ENCODE measurements around the gene KLK7. TPM values are rescaled to one million over a fixed set of nuclear protein-coding genes. Genes with fewer than 3 reads are reported as not detected.

Gene KLK7
- total RNA-seq, 1 donor from 2014 or later, result not detected

- no peaks in the 10 kb centered on the region for H3K36me3 Mint-ChIP-seq (ENCODE audit: low read depth)
- no peak overlapping the region for H3K4me3 Mint-ChIP-seq
- H3K4me1 Mint-ChIP-seq (ENCODE audit: low read depth), result peaks cover 12% of the 10 kb centered on the region
- intact Hi-C loops (cut with micrococcal nuclease), result loop anchor here (5.0 kb wide), 1 partner anchor 146 kb away; no protein-coding TSS in a partner anchor
- H3K9me3 Mint-ChIP-seq, result no peaks in the 10 kb centered on the region
- no peak overlapping the region for H3K27ac Mint-ChIP-seq
- peaks cover 44% of the 10 kb centered on the region for H3K27me3 Mint-ChIP-seq (ENCODE audit: insufficient read depth)
- no peak for DNase-seq (ENCODE audit: low spot score)
Observed at GRCh38 chr19:51020988-51021651, 37.4 kb upstream of the KLK7 start.

DNA sequence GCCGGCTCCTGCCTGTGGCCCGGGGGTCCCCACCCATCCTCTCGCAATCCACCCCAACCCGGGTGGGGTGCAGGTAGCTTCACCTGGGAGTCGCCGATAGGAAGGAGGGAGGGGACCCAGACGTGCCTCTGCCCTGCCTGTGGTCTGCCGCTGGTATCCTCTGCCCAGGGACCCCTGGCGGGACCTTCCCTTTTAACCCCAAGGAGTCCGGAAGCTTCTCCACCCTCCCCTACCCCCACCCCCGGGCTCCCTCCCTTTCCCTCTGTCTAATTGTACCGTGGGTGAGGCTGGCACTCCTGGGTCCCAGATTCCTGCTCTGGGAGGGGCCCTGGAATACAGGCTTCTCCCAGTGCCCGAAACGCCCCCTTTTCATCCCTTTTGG, 35.8 kb upstream of the KLK7 start, which contains the start of gene KLK10:
Gene KLK10 (minus strand): TSS at position 166 of the 382 bp plus-strand sequence. CDS start 579 bp downstream, outside the sequence.
- Mint-ChIP-seq H3K36me3 (ENCODE audit: low read depth) (peaks cover 2% of the 10 kb centered on the region), H3K27ac (peak within 1 kb of the TSS; percentile 16), H3K27me3 (ENCODE audit: insufficient read depth) (peaks cover 57% of the 10 kb centered on the region), H3K9me3 (no peaks in the 10 kb centered on the region), H3K4me3 (peak within 1 kb of the TSS; percentile 56), H3K4me1 (ENCODE audit: low read depth) (peaks cover 12% of the 10 kb centered on the region)
- intact Hi-C loops (cut with micrococcal nuclease), result no loop called here
- DNase-seq (ENCODE audit: low spot score), result no peak

- peaks cover 12% of the 10 kb centered on the region for H3K4me1 Mint-ChIP-seq (ENCODE audit: low read depth)
- peaks cover 59% of the 10 kb centered on the region for H3K27me3 Mint-ChIP-seq (ENCODE audit: insufficient read depth)
- H3K27ac Mint-ChIP-seq, result no peak overlapping the region
- no peaks in the 10 kb centered on the region for H3K9me3 Mint-ChIP-seq
- peaks cover 2% of the 10 kb centered on the region for H3K36me3 Mint-ChIP-seq (ENCODE audit: low read depth)
- H3K4me3 Mint-ChIP-seq, result peak overlapping the region; percentile 56
- no peak for DNase-seq (ENCODE audit: low spot score)
- intact Hi-C loops (cut with micrococcal nuclease), result no loop called here
Observed at GRCh38 chr19:51018745-51019543, 35.2 kb upstream of the KLK7 start.

DNA sequence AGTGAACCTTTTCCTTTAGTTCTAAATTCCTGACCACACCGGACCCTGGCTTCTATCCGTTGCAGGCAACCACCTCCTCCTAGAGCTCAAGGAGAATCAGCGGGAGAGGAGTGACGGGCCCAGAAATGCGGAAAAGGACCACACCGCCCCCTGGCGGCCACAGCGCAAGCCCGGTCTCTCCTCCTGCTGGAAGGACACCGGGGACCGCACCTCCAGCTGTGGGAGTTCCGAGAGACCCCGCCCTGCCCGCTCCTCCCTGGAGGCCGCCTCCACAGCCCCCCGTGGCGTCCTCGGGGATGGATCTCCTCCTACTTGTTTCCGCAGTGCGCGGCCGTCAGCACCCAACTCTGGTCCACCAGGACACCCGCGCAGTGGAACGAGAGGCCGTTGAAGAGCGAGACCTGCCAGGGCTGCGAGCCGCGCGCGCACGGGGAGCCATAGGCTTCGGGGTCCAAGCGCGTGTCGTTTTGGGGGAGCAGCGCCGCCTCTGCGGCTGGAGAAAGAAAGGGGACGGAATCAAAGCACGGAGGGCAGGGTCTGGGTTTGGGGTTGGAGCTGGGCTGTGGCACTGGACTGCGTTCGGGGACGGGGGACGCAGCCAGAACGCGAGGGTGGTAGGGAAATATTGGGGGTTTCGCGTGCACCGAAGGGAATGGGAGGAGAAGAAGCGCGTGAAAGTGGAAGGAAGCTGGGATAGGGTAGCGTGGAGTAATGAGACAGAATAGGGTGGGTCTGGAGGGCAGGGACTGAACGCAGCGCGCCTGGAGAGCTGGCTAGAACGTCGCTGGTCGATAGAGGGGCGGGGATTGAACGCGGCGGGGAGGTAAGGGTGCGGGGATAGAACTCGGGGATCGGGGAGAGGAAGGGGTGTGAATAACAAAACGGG, 33.3 kb upstream of the KLK7 start:
- H3K36me3 Mint-ChIP-seq (ENCODE audit: low read depth), result peaks cover 2% of the 10 kb centered on the region
- H3K9me3 Mint-ChIP-seq, result no peaks in the 10 kb centered on the region
- no peak overlapping the region for H3K4me3 Mint-ChIP-seq
- DNase-seq (ENCODE audit: low spot score), result no peak
- intact Hi-C loops (cut with micrococcal nuclease), result no loop called here
- H3K27ac Mint-ChIP-seq, result no peak overlapping the region
- peaks cover 12% of the 10 kb centered on the region for H3K4me1 Mint-ChIP-seq (ENCODE audit: low read depth)
- H3K27me3 Mint-ChIP-seq (ENCODE audit: insufficient read depth), result peaks cover 57% of the 10 kb centered on the region

GRCh38 chr19:51015691-51016267, 32.1 kb upstream of the KLK7 start:
- Mint-ChIP-seq H3K4me3 (no peak overlapping the region), H3K27ac (no peak overlapping the region), H3K27me3 (ENCODE audit: insufficient read depth) (peaks cover 49% of the 10 kb centered on the region), H3K9me3 (no peaks in the 10 kb centered on the region), H3K36me3 (ENCODE audit: low read depth) (peaks cover 2% of the 10 kb centered on the region), H3K4me1 (ENCODE audit: low read depth) (peaks cover 12% of the 10 kb centered on the region)
- intact Hi-C loops (cut with micrococcal nuclease), result no loop called here
- DNase-seq (ENCODE audit: low spot score), result no peak

- Mint-ChIP-seq H3K4me1 (ENCODE audit: low read depth) (peaks cover 7% of the 10 kb centered on the region), H3K9me3 (no peaks in the 10 kb centered on the region), H3K4me3 (no peak overlapping the region), H3K27me3 (ENCODE audit: insufficient read depth) (peaks cover 37% of the 10 kb centered on the region), H3K27ac (no peak overlapping the region), H3K36me3 (ENCODE audit: low read depth) (peaks cover 2% of the 10 kb centered on the region)
- intact Hi-C loops (cut with micrococcal nuclease), result no loop called here
- DNase-seq (ENCODE audit: low spot score), result no peak
Observed at GRCh38 chr19:51014242-51014641, 30.5 kb upstream of the KLK7 start.

DNA sequence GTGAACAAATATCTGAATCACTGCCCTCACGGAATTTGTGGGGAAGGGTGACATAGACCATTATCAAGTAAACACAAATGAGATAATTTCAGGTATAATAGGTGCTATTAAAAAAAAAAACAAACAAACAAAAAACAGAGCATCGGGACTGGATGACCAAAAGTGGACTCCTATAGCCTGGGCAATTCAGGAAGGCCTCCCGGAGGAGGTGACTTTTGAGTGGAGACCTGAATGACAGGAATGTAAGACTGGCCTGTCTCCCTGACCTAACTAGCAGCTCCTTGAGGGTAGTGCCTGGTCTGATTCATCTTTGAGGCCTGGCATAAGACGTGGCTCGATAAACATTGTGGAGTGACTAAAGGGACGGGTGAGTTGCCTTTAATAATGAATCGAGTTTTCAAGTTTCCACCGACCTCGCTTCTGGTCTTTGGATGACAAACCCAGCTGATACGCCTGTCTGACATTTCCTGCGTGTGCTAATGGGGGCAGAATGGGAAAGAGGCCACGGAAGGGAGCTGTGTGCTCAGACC, 29.0 kb upstream of the KLK7 start:
- H3K27ac Mint-ChIP-seq, result no peak overlapping the region
- peaks cover 28% of the 10 kb centered on the region for H3K27me3 Mint-ChIP-seq (ENCODE audit: insufficient read depth)
- H3K36me3 Mint-ChIP-seq (ENCODE audit: low read depth), result peaks cover 2% of the 10 kb centered on the region
- no peak overlapping the region for H3K4me3 Mint-ChIP-seq
- H3K9me3 Mint-ChIP-seq, result no peaks in the 10 kb centered on the region
- no peaks in the 10 kb centered on the region for H3K4me1 Mint-ChIP-seq (ENCODE audit: low read depth)
- no peak for DNase-seq (ENCODE audit: low spot score)
- intact Hi-C loops (cut with micrococcal nuclease), result no loop called here

GRCh38 chr19:51010066-51010795, 26.5 kb upstream of the KLK7 start:
- Mint-ChIP-seq H3K9me3 (no peaks in the 10 kb centered on the region), H3K27ac (no peak overlapping the region), H3K4me3 (no peak overlapping the region), H3K36me3 (ENCODE audit: low read depth) (no peaks in the 10 kb centered on the region), H3K4me1 (ENCODE audit: low read depth) (no peaks in the 10 kb centered on the region), H3K27me3 (ENCODE audit: insufficient read depth) (peaks cover 8% of the 10 kb centered on the region)
- no peak for DNase-seq (ENCODE audit: low spot score)
- intact Hi-C loops (cut with micrococcal nuclease), result no loop called here

DNA sequence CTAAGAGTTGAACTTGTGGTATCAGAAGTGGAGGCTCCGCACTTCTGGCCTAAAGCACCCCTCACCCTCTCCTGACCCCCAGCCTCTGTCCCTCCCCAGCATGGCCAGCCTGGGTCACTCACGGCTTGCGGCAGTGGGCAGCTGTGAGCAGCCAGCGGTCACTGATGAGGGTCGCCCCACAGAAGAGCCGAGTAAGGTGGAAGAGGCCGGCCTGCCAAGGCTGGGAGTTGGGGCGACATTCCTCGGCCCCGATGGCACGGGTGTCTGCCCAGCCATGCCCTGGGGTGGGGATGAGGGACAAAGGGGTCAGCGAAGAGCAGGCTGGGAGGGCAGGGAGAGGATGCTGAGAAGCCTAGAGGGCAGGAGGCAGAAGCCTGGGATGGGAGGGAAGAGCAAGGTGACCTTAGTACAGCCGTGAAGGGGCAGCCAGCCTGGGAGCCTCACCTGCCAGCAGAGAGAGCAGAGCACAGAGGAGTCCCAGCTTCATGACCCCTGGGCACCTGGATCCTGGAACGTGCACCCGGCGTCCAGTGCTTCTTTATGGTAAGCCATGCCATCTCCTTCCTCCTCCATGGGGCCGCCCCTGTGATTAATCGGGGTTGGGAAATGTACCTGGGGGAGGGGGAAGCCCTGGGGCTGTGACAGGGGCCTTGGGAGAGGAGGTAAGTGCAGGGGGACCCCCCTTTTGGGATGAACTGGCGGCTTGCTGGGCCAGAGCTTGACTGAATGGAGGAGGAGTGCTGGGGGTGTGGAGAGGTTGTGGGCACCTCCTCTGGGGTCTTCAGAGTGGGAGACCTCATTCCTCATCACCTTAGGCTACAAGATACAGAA, 25.6 kb upstream of the KLK7 start:
- H3K4me1 Mint-ChIP-seq (ENCODE audit: low read depth), result no peaks in the 10 kb centered on the region
- H3K4me3 Mint-ChIP-seq, result no peak overlapping the region
- H3K27ac Mint-ChIP-seq, result no peak overlapping the region
- intact Hi-C loops (cut with micrococcal nuclease), result no loop called here
- H3K9me3 Mint-ChIP-seq, result no peaks in the 10 kb centered on the region
- H3K36me3 Mint-ChIP-seq (ENCODE audit: low read depth), result no peaks in the 10 kb centered on the region
- H3K27me3 Mint-ChIP-seq (ENCODE audit: insufficient read depth), result no peaks in the 10 kb centered on the region
- no peak for DNase-seq (ENCODE audit: low spot score)

DNA sequence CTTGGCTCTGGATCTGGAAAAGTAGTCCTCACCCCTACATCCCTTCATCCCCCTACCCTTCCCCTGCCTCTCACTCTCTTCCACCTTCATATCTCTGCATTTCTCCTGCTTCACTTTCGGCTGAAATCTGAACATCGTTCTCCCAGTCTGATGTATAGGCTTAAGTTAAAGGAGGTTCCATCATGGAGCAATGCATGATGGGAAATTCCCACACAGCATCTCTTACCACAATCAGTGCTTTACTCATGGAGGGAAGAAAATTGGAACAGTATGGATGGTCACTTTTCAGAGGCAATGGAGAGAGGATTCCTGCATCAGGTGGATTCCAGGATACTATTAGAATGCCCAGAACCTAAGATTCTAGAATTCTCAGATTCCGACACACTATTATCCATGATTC, 23.8 kb upstream of the KLK7 start:
- no peaks in the 10 kb centered on the region for H3K9me3 Mint-ChIP-seq
- no peaks in the 10 kb centered on the region for H3K27me3 Mint-ChIP-seq (ENCODE audit: insufficient read depth)
- no peak overlapping the region for H3K27ac Mint-ChIP-seq
- no peaks in the 10 kb centered on the region for H3K36me3 Mint-ChIP-seq (ENCODE audit: low read depth)
- intact Hi-C loops (cut with micrococcal nuclease), result no loop called here
- H3K4me1 Mint-ChIP-seq (ENCODE audit: low read depth), result no peaks in the 10 kb centered on the region
- DNase-seq (ENCODE audit: low spot score), result no peak
- no peak overlapping the region for H3K4me3 Mint-ChIP-seq

- H3K4me3 Mint-ChIP-seq, result no peak overlapping the region
Observed at GRCh38 chr19:51006406-51006805, 22.7 kb upstream of the KLK7 start.

More at GRCh38 chr19:51006406-51006805, 22.7 kb upstream of the KLK7 start:
- H3K27ac Mint-ChIP-seq, result no peak overlapping the region
- no peaks in the 10 kb centered on the region for H3K4me1 Mint-ChIP-seq (ENCODE audit: low read depth)
- intact Hi-C loops (cut with micrococcal nuclease), result no loop called here
- H3K9me3 Mint-ChIP-seq, result no peaks in the 10 kb centered on the region
- H3K27me3 Mint-ChIP-seq (ENCODE audit: insufficient read depth), result peaks cover 3% of the 10 kb centered on the region
- DNase-seq (ENCODE audit: low spot score), result no peak
- H3K36me3 Mint-ChIP-seq (ENCODE audit: low read depth), result no peaks in the 10 kb centered on the region

Data from activated T-helper 1 cell treated with anti-CD3 and anti-CD28 coated beads, Interleukin-12 subunit alpha, Interleukin-12 subunit beta, Interleukin-2, Interleukin-4 antibody, amounts not matched to agents 30 ng/mL and 10 ng/mL and 1 ng/mL, durations not matched to agents 14 hours and 24 hours and 36 hours (primary cell).